GM19397 (cell line): ENCODE data around the gene NCK1.
"Not testable (repeated sequence)": the region's sequence is repeated elsewhere in the genome, so short reads cannot be mapped to it uniquely, and the experiment has no call there.

Source experiments
- ATAC-seq: cut with Tn5 transposase; IDR thresholded peaks from one replicate; pipeline ENCODE4 v1.9.1; 2021; ENCODE audit warnings: mild to moderate bottlenecking, moderate library complexity; ENCODE audit not compliant: unreplicated experiment

The NCK1 gene

DNA sequence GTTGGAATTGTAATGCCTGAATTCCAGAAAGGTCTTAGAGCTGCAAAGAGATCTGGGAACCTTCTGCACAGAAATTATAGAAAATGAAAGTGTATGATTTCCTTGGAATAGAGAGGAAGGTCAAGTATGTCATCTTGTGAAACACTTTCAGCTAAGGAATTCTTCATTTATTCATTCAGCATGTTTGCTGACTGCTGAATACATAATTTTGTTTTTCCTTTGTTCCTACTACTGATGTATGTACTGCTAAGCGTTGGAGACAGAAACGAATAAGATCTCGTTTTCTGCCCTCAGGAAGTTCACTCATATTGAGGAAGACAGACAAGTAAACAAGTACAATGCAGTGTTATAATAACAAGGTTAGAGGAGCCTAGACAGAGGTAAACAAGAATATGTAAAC is 81.4 kb downstream of the NCK1 start:
- ATAC-seq, result no peak

GRCh38 chr3:136946978-136947377 is 85.0 kb downstream of the NCK1 start:
- no peak for ATAC-seq

- no peak for ATAC-seq
These were observed 85.5 kb downstream of the NCK1 start for GRCh38 chr3:136947477-136947876.

GRCh38 chr3:136949146-136949545 is 87.1 kb downstream of the NCK1 start:
- no peak for ATAC-seq

GRCh38 chr3:136949708-136950107 is 87.7 kb downstream of the NCK1 start:
- ATAC-seq, result no peak

DNA sequence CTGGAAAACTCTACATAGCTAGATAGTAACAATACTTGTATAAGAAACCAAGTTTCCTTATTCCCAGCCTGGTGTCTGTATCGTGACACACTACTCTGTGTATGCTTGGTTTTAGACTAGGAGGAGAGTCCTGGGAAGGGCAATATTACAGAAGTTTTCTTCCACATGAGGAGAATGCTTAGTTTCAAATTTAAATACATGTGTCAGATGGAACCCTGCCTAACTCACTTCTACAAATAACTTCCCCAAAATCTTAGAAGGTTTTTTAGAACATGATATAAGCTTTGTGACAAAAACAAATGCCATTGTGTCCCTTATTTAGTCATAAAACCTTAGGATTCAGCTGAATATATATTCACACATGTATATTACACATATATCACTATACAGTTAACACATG is 88.6 kb downstream of the NCK1 start:
- no peak for ATAC-seq

DNA sequence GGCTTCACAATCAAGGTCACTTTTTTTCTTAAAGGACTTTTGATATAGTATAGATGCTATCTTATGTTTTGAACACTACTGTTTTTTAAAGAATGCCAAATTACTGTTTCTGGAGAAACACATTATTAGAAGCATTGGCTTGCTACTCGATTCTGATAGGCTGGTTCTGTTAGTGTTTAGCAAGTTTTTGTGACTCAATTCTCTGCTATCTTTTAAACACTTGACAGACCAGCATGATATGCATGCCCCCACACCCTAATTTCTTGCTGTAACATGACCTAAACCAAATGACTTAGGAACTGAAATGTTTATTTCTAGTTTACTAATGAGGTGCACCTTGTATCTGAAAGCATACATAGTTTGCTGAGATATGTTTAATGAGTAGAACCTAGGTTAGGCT is 90.3 kb downstream of the NCK1 start:
- no peak for ATAC-seq

GRCh38 chr3:136954251-136954650 is 92.2 kb downstream of the NCK1 start:
- ATAC-seq, result no peak

GRCh38 chr3:136954980-136955780 is 93.2 kb downstream of the NCK1 start:
- no peak for ATAC-seq

- no peak for ATAC-seq
These were observed 93.8 kb downstream of the NCK1 start for GRCh38 chr3:136955813-136956212.

DNA sequence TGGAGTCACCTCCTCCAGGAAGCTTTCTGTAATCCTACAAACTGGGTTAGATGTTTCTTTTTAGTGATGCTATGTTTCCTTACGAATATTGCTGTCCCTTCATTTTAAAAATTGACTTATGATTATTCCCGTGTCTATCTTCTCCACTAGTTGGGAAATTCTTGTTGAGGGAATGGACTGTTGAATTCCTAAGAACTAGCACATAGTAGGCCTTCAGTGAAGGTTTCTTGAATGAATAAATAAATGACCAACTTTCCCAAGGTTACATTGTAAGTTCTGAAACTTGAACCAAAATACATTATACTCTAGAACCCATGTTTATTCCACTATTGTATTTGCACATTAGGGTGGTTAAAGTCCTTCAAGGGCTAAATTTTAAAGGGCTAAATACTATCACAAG is 95.0 kb downstream of the NCK1 start:
- ATAC-seq, result no peak

DNA sequence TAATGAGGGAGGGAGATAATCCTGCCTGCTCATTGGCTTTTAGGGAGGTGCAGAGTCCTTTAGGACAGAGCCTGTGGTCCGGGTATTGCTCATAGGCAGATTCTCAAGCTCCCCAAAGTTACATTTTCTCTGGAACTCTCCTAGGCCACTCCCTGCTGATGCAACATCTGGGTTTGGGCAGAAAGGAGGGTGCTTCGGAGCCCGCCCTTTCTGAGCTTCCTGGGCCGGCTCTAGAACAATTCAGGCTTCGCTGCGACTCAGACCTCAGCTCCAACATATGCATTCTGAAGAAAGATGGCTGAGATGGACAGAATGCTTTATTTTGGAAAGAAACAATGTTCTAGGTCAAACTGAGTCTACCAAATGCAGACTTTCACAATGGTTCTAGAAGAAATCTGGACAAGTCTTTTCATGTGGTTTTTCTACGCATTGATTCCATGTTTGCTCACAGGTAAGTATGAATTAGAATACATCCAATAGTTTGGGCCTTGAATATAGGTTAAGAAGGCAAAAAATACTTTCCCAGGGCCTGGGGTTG is 95.8 kb downstream of the NCK1 start, which contains the start of gene IL20RB:
IL20RB (plus strand) TSS at position 233 of the 538 bp plus-strand sequence; CDS start at position 364, 131 bp downstream.
- ATAC-seq, result no peak

- no peak for ATAC-seq
These were observed 96.9 kb downstream of the NCK1 start for GRCh38 chr3:136958939-136959338.

GRCh38 chr3:136959599-136959998 is 97.6 kb downstream of the NCK1 start:
- no peak for ATAC-seq

GRCh38 chr3:136960838-136961836 is 99.1 kb downstream of the NCK1 start:
- ATAC-seq, result no peak

- no peak for ATAC-seq
These were observed 100.9 kb downstream of the NCK1 start for GRCh38 chr3:136962927-136963326.

- not testable (repeated sequence) for ATAC-seq
These were observed 107.5 kb downstream of the NCK1 start for GRCh38 chr3:136969539-136969938.

- no peak for ATAC-seq
These were observed 111.3 kb downstream of the NCK1 start for GRCh38 chr3:136973352-136973751.

- no peak for ATAC-seq
These were observed 112.7 kb downstream of the NCK1 start for GRCh38 chr3:136974670-136975069.

- no peak for ATAC-seq
These were observed 117.2 kb downstream of the NCK1 start for GRCh38 chr3:136979204-136979603.

- ATAC-seq, result no peak
These were observed 117.7 kb downstream of the NCK1 start for GRCh38 chr3:136979684-136980083.
